Activated CD4-positive, alpha-beta T cell treated with anti-CD3 and anti-CD28 coated beads, Interleukin-2, amount 50 U/mL, for 16 hours (primary cell): Measurements from ENCODE around the gene SLC1A3.
"Not testable (repeated sequence)": the region's sequence is repeated elsewhere in the genome, so short reads cannot be mapped to it uniquely, and the experiment has no call there.

ENCODE experiments used
- DNase-seq: peaks from one replicate; pipeline ENCODE4 v3.0.0-alpha.2; 2020

SLC1A3 gene

DNA sequence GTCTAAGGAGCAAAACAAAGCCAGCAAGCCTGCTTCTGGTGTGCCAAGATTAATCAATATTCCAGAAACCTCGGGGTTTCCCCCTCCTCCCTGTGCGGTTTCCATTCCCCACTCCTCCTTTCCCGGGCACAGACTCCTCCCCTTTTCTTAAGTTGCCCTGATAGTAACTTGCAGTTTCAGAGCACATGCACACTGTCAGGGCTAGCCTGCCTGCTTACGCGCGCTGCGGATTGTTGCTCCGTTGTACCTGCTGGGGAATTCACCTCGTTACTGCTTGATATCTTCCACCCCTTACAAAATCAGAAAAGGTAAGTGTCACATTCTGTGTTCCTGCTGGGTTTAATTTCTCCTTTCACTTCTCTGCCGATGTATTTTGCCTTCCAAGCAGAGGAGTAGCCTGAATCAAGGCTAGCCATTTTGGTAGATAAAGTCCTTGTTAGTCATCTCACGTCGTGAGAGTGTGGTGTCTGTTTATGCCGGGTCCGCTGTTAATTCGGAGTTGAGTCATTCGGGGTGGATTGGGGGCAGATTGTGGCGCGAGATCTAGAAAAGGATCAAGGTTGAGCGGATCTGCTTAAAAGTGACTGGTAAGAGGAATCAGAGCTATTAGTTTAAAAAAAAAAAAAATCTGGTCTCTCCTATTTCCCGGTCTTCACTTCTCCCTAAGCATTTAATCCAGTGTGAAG is at the start of gene SLC1A3:
SLC1A3 (plus strand) TSS at position 179 of the 686 bp plus-strand sequence. CDS start 1,818 bp downstream, outside the sequence.
- peak; percentile 82 for DNase-seq

- DNase-seq, result no peak
Measured at GRCh38 chr5:36558641-36559040, 47.8 kb upstream of the SLC1A3 start.

GRCh38 chr5:36561601-36562000 is 44.8 kb upstream of the SLC1A3 start:
- DNase-seq, result no peak

DNA sequence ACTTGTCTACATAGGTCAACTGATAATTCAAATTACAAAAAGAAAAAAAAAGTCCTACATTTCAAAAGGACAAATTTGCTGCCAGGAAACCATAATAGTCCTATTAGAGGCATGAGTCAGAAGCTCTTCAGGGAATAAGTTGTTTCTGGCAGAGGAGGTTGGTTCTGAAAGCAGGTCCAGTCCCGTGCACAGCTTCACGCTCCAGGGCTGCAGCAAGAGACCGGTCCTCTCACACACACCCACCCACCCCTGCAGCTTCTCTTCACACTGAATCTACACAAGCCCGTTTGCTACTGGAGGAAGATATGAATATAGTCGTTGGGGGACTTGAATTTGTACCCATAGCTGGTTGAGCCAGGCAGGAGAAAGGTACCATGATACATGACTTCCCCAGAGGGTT is 36.9 kb upstream of the SLC1A3 start:
- no peak for DNase-seq

GRCh38 chr5:36570301-36571095 is 35.9 kb upstream of the SLC1A3 start:
- DNase-seq, result no peak

GRCh38 chr5:36571401-36572042 is 34.9 kb upstream of the SLC1A3 start:
- no peak for DNase-seq

- DNase-seq, result no peak
Measured at GRCh38 chr5:36573438-36573837, 33.0 kb upstream of the SLC1A3 start.

GRCh38 chr5:36575361-36575781 is 31.0 kb upstream of the SLC1A3 start:
- no peak for DNase-seq

DNA sequence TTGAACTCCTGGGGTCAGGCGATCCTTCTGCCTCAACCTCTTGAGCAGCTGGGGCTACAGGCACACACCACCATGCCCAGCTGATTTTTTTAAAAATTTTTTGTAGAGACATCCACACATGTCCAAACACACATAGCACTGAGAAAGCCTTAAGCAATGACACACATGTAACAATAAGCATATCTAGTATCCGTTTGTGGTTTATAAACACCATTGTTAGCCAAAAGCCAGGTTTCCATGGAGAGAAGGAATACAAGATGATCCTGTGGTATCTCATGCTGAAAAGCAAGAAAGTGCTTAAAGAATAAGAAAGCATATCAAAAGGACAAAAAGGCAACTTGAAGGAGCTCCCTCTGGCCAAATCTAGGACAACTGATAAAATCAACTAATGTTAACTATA is 29.7 kb upstream of the SLC1A3 start:
- DNase-seq, result no peak

- DNase-seq, result not testable (repeated sequence)
Measured at GRCh38 chr5:36579858-36580257, 26.5 kb upstream of the SLC1A3 start.

DNA sequence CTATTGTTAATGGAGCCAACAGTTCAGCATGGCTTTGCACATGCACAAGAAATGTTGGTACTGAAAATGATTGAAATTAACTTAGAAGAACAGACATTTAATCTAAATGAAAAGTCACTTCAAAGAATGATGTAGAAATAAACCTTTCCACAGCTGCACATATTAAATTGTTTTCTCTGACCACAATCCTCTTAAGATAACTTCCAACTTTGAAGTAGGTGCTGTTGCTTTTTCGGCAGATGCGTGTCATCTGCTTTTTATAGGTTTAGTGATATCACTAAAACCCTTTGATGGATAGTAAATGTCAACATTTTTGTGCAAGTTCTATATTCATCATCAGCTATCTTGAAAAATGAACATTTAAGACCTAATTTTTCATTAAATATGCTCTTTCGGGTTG is 25.3 kb upstream of the SLC1A3 start:
- no peak for DNase-seq

DNA sequence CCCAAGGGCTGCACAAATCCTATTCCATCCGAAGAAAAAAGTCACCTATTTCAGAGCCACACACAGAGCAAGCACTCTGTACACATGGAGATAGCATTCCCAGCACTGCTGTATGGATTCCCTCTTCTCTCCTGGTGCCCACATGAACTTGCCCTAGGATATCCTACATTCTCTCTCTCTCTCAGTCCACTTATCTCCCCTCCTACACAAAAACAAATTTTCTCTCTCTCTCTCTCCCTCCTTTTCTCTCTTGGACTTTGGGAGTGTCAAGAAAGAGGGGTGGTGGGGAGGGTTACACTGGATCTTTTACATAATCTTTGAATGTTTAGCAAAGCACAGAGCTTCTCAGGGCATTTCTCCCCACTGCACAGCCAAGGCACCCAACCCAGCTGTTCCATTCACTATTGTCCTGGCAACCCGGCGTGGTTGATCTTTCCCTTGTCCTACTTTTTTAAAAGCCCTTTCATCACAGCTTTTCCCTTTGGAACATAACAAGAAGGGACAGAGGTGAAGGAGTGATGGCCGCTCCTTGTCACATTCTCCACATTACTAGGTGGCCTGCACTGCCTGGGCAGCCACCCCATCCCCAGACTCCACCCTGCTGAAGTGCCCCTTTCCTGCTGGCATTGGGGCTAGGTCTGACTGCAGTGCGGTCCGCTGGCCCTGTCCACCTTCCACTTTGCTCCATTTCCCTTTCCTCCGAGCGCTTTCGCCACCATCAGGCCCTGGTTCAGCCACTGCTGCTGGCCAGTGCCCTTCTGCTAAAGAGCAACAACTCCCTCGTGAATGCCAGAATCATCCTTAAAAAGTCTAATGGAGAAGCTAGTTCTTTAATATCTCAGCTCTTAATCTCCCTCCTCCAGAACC is 22.2 kb upstream of the SLC1A3 start:
- no peak for DNase-seq

GRCh38 chr5:36585701-36586100 is 20.7 kb upstream of the SLC1A3 start:
- DNase-seq, result no peak

DNA sequence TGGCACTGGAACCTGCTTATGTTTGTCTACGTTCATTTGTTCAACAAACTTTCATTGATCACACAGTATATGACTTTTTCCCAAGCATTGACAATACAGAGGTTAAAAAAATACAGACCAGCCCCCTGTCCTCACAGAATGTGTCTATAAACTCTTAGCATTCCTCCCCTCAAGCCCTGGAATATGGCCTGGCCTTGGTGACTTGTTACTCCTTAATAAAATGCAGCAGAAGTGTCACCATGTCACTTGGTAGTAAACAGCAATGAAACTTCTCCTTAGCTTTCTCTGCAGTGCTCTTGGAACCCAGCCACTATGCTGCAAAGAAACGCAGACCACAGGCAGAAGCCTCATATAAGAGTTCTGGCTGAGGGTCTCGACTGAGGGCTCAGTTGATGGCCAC is 19.1 kb upstream of the SLC1A3 start:
- DNase-seq, result no peak

- not testable (repeated sequence) for DNase-seq
Measured at GRCh38 chr5:36589735-36590134, 16.7 kb upstream of the SLC1A3 start.

DNA sequence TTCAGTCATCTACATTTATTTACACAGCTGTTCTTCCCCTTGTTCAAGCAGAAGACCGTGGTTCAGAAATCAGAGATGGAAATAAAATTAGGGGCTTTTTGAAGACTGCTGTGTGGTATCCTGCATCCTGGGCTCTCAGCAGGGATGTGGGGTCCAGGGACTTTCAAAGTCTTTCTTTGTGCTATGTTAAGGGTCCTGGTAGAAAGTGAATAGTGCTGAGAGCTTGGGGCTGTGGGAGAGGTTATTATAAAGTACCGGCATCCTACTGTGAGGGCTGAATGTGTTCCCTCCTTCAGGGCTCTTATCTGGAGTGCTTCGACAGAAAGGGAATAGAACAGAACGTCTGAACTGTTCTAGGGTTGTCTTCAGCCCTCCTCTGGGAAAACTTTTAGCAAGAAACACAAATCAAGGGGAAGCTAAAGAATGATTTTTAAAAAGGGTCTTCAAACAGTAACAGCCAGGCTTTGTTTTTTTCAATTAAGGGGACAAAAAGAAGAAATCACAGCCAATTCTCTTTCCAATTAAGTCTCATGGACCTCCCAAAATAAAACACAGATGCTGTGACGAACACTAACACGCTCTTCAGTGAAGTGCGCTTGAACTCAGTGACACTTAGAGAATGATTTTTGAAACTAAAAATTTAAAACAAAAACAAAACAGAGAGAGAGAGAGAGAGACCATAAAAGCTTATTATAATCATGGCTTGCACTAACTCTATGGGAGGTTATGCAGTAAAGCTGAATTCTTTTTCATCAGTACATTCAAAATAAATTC is 15.7 kb upstream of the SLC1A3 start:
- DNase-seq, result no peak

GRCh38 chr5:36593867-36594266 is 12.5 kb upstream of the SLC1A3 start:
- no peak for DNase-seq

GRCh38 chr5:36596247-36596646 is 10.2 kb upstream of the SLC1A3 start:
- DNase-seq, result no peak

- DNase-seq, result no peak
Measured at GRCh38 chr5:36596756-36597155, 9.7 kb upstream of the SLC1A3 start.

DNA sequence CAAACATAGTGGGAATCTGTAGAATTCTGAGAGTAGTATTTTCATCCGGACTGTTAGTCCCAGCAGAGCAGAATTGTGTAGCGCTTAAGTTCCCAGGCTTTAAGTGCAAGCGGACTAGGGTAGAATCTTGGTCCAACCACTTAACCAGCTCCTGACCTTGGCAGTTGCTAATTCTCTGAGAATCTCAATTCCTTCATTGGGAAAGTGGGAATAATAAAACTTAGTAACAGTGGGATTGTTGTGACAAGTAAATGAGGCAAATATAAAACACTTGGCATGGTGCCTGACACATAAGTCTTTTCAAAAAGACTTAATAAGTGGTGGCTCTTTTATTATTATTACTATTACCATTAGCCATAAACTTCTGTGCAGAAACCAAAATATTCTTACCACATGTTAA is 8.4 kb upstream of the SLC1A3 start:
- no peak for DNase-seq

DNA sequence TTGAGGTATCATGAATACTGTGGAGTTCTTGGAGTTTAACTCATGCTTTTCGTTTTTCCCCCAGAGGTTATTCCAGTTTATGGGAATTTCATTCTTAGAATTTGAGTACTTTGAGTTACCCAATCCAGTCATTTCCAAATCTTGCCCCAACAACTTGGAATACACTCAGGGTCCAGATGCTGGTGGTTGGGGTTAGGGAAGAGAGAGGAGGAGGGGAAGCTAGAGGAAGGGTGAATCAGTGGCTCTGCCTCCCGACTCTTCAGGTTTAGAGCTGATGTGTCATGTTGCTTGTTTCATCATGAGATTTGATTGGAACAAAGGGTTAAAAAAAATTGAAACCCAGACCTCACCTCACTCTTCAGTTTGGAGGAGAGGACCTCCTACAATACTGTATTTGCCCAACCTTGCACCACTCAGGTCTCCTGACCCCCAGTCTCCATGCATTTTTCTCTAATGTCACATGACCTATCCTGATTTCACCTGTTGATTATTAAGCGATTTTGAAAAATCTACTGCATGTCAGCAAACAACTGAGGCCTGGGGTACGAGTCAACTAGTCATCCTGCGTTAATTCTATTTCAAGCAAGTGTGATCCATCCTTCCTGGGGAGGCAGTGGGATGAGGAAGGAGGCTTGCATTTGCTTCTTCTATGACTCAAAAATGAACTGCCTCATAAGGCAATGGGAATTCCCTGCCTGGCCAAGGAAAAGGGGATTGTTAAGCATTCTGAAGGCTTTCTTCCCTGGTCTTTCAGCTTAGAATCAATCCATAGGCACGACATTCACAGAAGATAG is 6.2 kb upstream of the SLC1A3 start:
- no peak for DNase-seq
